Neural crest cell (in vitro differentiated cells): ENCODE results near the gene DYRK2. TPM values are rescaled to one million over a fixed set of nuclear protein-coding genes. Genes with fewer than 3 reads are reported as not detected.

Experiments used
- DNase-seq: peaks from one replicate; pipeline ENCODE4 v3.0.0; 2021; ENCODE audit warnings: low read depth, mixed read lengths, low spot score
- H3K27ac Mint-ChIP-seq: one replicate; pipeline ENCODE4 v1.8.0; 2021; ENCODE audit warnings: mild to moderate bottlenecking, mixed read lengths; ENCODE audit not compliant: unreplicated experiment
- H3K27me3 Mint-ChIP-seq: 2 replicates; pipeline ENCODE4 v1.8.0; 2021; ENCODE audit warnings: low read depth, mild to moderate bottlenecking, mixed read lengths
- H3K36me3 Mint-ChIP-seq: 2 replicates; pipeline ENCODE4 v1.8.0; 2021; ENCODE audit warnings: low read depth, mild to moderate bottlenecking, mixed read lengths
- H3K4me1 Mint-ChIP-seq: 2 replicates; pipeline ENCODE4 v1.8.0; 2021; ENCODE audit warnings: mixed read lengths
- H3K4me3 Mint-ChIP-seq: one replicate; pipeline ENCODE4 v1.8.0; 2021; ENCODE audit warnings: mild to moderate bottlenecking, mixed read lengths
- H3K9me3 Mint-ChIP-seq: 2 replicates; pipeline ENCODE4 v1.8.0; 2021; ENCODE audit warnings: mixed read lengths
- total RNA-seq: library from RNA; stranded (reverse); gene quantifications from 2 replicates; pipeline ENCODE4 v1.2.1, GENCODE V29; 2021
- TF ChIP-seq, protein P1 (sequence below): fragments of 200-600 bp; sonication (generic); conservative IDR thresholded peaks from 2 replicates; pipeline ENCODE4 v1.5.0; 2021; ENCODE audit warnings: antibody characterized with exemption, mild to moderate bottlenecking

The DYRK2 gene
- total RNA-seq, 1 donor from 2014 or later, result 48.1 TPM

DNA sequence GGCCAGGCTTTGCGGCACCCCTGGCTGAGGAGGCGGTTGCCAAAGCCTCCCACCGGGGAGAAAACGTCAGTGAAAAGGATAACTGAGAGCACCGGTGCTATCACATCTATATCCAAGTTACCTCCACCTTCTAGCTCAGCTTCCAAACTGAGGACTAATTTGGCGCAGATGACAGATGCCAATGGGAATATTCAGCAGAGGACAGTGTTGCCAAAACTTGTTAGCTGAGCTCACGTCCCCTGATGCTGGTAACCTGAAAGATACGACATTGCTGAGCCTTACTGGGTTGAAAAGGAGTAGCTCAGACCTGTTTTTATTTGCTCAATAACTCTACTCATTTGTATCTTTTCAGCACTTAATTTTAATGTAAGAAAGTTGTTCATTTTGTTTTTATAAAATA lies 9.9 kb downstream of the DYRK2 start:
- no peaks in the 10 kb centered on the region for H3K9me3 Mint-ChIP-seq
- H3K36me3 Mint-ChIP-seq, result peaks cover 34% of the 10 kb centered on the region

DNA sequence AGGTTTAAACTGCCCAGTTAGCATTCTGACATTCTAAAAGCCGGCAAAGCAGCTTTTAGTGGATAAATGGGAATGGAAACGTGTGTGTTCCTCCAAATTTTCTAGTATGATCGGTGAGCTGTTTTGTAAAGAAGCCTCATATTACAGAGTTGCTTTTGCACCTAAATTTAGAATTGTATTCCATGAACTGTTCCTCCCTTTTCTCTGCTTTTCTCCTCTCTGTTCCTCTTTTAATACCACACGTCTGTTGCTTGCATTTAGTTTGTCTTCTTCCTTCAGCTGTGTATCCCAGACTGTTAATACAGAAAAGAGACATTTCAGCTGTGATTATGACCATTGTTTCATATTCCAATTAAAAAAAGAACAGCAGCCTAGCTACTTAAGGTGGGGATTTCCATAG lies 10.7 kb downstream of the DYRK2 start:
- peaks cover 47% of the 10 kb centered on the region for H3K4me1 Mint-ChIP-seq
- H3K9me3 Mint-ChIP-seq, result no peaks in the 10 kb centered on the region
- no peak overlapping the region for H3K4me3 Mint-ChIP-seq
- no peaks in the 10 kb centered on the region for H3K27me3 Mint-ChIP-seq
- H3K27ac Mint-ChIP-seq, result no peak overlapping the region
- DNase-seq, result no peak
- H3K36me3 Mint-ChIP-seq, result peaks cover 27% of the 10 kb centered on the region
- TF ChIP-seq, protein P1, sequence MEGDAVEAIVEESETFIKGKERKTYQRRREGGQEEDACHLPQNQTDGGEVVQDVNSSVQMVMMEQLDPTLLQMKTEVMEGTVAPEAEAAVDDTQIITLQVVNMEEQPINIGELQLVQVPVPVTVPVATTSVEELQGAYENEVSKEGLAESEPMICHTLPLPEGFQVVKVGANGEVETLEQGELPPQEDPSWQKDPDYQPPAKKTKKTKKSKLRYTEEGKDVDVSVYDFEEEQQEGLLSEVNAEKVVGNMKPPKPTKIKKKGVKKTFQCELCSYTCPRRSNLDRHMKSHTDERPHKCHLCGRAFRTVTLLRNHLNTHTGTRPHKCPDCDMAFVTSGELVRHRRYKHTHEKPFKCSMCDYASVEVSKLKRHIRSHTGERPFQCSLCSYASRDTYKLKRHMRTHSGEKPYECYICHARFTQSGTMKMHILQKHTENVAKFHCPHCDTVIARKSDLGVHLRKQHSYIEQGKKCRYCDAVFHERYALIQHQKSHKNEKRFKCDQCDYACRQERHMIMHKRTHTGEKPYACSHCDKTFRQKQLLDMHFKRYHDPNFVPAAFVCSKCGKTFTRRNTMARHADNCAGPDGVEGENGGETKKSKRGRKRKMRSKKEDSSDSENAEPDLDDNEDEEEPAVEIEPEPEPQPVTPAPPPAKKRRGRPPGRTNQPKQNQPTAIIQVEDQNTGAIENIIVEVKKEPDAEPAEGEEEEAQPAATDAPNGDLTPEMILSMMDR, result no peak

More for the DNA sequence above, 9.9 kb downstream of the DYRK2 start:
- Mint-ChIP-seq H3K4me3 (no peak overlapping the region), H3K27me3 (no peaks in the 10 kb centered on the region), H3K27ac (no peak overlapping the region), H3K4me1 (peaks cover 50% of the 10 kb centered on the region)
- no peak for DNase-seq
- TF ChIP-seq, protein P1, result no peak

- peaks cover 46% of the 10 kb centered on the region for H3K4me1 Mint-ChIP-seq
- H3K27me3 Mint-ChIP-seq, result no peaks in the 10 kb centered on the region
- no peak overlapping the region for H3K4me3 Mint-ChIP-seq
- no peak for DNase-seq
- H3K9me3 Mint-ChIP-seq, result no peaks in the 10 kb centered on the region
- H3K27ac Mint-ChIP-seq, result no peak overlapping the region
- peaks cover 20% of the 10 kb centered on the region for H3K36me3 Mint-ChIP-seq
- TF ChIP-seq, protein P1, result no peak
These were observed 12.9 kb downstream of the DYRK2 start for GRCh38 chr12:67661311-67662021.

DNA sequence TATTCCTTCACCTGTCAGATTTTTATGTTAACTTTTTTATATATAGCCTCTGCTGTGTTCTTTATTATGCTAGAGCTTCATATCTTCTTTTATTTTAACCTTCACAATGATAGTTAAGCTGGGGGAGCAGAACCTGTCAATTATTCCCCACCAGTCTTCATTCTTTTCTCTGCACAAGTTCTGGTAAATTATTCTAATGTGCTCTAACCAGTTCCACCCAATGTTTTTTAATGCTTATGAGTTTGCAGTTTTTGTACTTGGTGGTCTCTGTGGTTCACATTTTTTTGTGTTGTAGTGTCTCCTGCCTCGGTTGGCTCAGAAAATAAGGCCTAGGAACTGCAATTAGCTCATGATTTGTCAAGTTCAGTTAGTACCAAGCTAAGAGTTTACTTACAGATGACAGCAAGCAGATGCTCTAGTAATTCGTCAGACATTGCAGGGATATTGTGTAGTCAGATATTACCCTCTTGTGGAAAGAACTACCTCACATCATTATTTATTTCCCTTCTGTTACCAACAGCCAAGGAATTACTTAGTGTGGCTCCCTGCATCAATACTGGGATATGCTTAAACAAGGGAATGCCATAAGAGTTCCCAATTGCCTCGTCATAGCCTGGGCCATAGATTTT lies 14.5 kb downstream of the DYRK2 start:
- Mint-ChIP-seq H3K9me3 (no peaks in the 10 kb centered on the region), H3K4me1 (peaks cover 46% of the 10 kb centered on the region), H3K36me3 (peaks cover 10% of the 10 kb centered on the region), H3K27me3 (no peaks in the 10 kb centered on the region), H3K27ac (no peak overlapping the region), H3K4me3 (no peak overlapping the region)
- TF ChIP-seq, protein P1, result no peak
- no peak for DNase-seq

DNA sequence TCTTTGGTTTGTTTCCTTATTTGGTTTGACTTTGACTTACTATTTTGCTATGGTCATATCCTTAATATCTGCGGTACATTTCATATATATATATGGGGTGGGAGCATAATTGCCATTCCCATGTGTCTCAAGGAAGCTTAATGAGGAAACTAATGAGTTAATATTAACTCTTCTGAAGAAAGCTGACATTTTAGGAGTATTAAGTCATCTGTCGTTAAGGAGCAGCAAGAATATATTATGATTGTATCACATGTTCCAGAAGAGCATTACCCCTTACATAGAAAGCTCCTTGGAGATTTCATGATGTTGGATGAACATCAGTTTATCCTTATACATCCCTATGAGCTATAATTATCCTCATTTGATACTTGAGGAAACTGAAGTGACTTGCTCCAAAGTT lies 15.6 kb downstream of the DYRK2 start:
- Mint-ChIP-seq H3K4me1 (peaks cover 44% of the 10 kb centered on the region), H3K27ac (no peak overlapping the region), H3K9me3 (no peaks in the 10 kb centered on the region)

More for the DNA sequence above, 15.6 kb downstream of the DYRK2 start:
- DNase-seq, result no peak
- Mint-ChIP-seq H3K36me3 (peaks cover 9% of the 10 kb centered on the region), H3K4me3 (no peak overlapping the region), H3K27me3 (no peaks in the 10 kb centered on the region)
- TF ChIP-seq, protein P1, result no peak
